NCI-H1048 (cell line): ENCODE measurements around the gene GPX4.

ENCODE experiments used
- DNase-seq: peaks from one replicate; lab custom pipeline; 2025; lab: John Stamatoyannopoulos, UW

The GPX4 gene

GRCh38 chr19:1084024-1084868 lies 19.5 kb upstream of the GPX4 start:
- no peak for DNase-seq

- no peak for DNase-seq
Measured at GRCh38 chr19:1085053-1085658, 18.6 kb upstream of the GPX4 start.

GRCh38 chr19:1085676-1086442 lies 17.9 kb upstream of the GPX4 start:
- no peak for DNase-seq

GRCh38 chr19:1086613-1087012 lies 17.2 kb upstream of the GPX4 start:
- no peak for DNase-seq

- DNase-seq: no peak
Measured at GRCh38 chr19:1087813-1088415, 15.9 kb upstream of the GPX4 start.

GRCh38 chr19:1088416-1089010 lies 15.3 kb upstream of the GPX4 start:
- no peak for DNase-seq

GRCh38 chr19:1089126-1089771 lies 14.5 kb upstream of the GPX4 start:
- DNase-seq: no peak

GRCh38 chr19:1089891-1090290 lies 13.9 kb upstream of the GPX4 start:
- DNase-seq: no peak

- DNase-seq: no peak
Measured at GRCh38 chr19:1090731-1091543, 12.9 kb upstream of the GPX4 start.

- no peak for DNase-seq
Measured at GRCh38 chr19:1091544-1092175, 12.1 kb upstream of the GPX4 start.

GRCh38 chr19:1093330-1093729 lies 10.5 kb upstream of the GPX4 start:
- no peak for DNase-seq

- no peak for DNase-seq
Measured at GRCh38 chr19:1093811-1094553, 9.8 kb upstream of the GPX4 start.

GRCh38 chr19:1094655-1094977 lies 9.2 kb upstream of the GPX4 start:
- DNase-seq: no peak

GRCh38 chr19:1094978-1095701 lies 8.7 kb upstream of the GPX4 start, which contains the start of gene POLR2E:
Gene POLR2E, minus strand, starts transcription at chr19:1095375. Its CDS starts 60 bp downstream, at chr19:1095315.
- DNase-seq: peak; percentile 92

GRCh38 chr19:1097810-1098176 lies 6.0 kb upstream of the GPX4 start:
- DNase-seq: no peak

- DNase-seq: no peak
Measured at GRCh38 chr19:1098177-1099051, 5.4 kb upstream of the GPX4 start.

- DNase-seq: no peak
Measured at GRCh38 chr19:1101337-1101698, 2.5 kb upstream of the GPX4 start.
